Measurements from ENCODE around the gene ZNF394. TPM values are rescaled to one million over a fixed set of nuclear protein-coding genes. Genes with fewer than 3 reads are reported as not detected.

ZNF394 gene
- total and polyA plus RNA-seq, 9 donors = 19.2 to 43.8 (median 30.6) TPM

DNA sequence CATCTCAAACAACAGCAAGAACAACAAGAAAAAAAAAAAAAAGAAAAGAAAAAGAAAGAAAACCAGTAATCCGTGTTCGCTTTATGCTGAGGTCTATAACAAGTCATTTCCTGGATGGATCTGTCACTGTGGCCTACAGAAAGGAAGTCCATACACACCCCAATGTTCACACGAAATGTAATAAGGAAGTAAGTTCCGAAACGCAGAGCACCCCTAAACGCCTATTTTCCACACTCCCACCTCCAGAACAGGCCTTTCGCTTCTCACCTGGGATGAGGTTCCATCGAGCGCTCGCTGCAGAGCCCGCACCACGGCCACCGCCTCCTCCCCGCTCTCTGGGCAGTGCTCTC, 735 bp downstream of the ZNF394 start:
- H3K9me3 ChIP-seq = peaks cover 0 to 7% of the 10 kb centered on the region in 2 donors
- no peaks in the 10 kb centered on the region for H3K27me3 ChIP-seq
- peaks cover 9% of the 10 kb centered on the region for H3K4me1 ChIP-seq (ENCODE audit: insufficient read depth)
- TF ChIP-seq EP300 (IDR thresholded peaks at IDR 0.05) (no peak), POLR2A (IDR thresholded peaks at IDR 0.05) (no peak)
- TF ChIP-seq, protein P1, sequence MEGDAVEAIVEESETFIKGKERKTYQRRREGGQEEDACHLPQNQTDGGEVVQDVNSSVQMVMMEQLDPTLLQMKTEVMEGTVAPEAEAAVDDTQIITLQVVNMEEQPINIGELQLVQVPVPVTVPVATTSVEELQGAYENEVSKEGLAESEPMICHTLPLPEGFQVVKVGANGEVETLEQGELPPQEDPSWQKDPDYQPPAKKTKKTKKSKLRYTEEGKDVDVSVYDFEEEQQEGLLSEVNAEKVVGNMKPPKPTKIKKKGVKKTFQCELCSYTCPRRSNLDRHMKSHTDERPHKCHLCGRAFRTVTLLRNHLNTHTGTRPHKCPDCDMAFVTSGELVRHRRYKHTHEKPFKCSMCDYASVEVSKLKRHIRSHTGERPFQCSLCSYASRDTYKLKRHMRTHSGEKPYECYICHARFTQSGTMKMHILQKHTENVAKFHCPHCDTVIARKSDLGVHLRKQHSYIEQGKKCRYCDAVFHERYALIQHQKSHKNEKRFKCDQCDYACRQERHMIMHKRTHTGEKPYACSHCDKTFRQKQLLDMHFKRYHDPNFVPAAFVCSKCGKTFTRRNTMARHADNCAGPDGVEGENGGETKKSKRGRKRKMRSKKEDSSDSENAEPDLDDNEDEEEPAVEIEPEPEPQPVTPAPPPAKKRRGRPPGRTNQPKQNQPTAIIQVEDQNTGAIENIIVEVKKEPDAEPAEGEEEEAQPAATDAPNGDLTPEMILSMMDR (IDR thresholded peaks at IDR 0.05) = no peak
- H3K36me3 ChIP-seq = no peaks in the 10 kb centered on the region
- peak overlapping the region; percentile 46 to 92 for H3K27ac ChIP-seq
- no peak for DNase-seq
- WGBS, 3 donors = 0 to 4% (median 1%) methylated on average over 14 of the region's 14 CpGs
- peak overlapping the region; percentile 99 for H3K4me3 ChIP-seq
- intact Hi-C loops (cut with DNase I) = no loop called here

DNA sequence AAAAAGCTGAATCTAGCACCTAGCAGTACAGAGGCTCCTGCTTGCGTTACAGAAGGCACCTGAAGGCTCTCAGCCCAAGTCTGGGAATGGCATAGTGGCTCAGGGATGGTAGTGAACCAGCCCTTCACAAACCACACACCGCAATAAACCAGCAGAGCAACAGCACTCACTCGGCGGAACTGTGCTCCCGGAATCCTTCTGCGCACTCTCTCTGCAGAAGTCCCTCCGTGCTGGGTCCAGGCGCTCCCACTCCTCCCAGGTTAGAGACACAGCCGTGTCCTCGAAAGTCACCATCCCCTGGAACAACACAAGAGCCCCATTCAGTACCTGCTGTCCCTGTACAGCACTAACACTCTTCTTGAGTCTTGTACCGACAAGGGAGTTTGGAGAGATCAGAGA, 1.5 kb downstream of the ZNF394 start:
- DNase-seq = no peak
- 67 to 72% (median 68%) methylated on average over 11 of the region's 11 CpGs for WGBS, 3 donors
- Histone ChIP-seq H3K4me1 (ENCODE audit: insufficient read depth) (peaks cover 9% of the 10 kb centered on the region), H3K9me3 (peaks cover 0 to 15% of the 10 kb centered on the region in 2 donors), H3K4me3 (peak overlapping the region; percentile 99), H3K27me3 (no peaks in the 10 kb centered on the region), H3K27ac (no peak overlapping the region), H3K36me3 (peaks cover 3% of the 10 kb centered on the region)
- TF ChIP-seq POLR2A (IDR thresholded peaks at IDR 0.05) (no peak), EP300 (IDR thresholded peaks at IDR 0.05) (no peak)
- TF ChIP-seq, protein P1 (IDR thresholded peaks at IDR 0.05) = no peak
- intact Hi-C loops (cut with DNase I) = no loop called here

DNA sequence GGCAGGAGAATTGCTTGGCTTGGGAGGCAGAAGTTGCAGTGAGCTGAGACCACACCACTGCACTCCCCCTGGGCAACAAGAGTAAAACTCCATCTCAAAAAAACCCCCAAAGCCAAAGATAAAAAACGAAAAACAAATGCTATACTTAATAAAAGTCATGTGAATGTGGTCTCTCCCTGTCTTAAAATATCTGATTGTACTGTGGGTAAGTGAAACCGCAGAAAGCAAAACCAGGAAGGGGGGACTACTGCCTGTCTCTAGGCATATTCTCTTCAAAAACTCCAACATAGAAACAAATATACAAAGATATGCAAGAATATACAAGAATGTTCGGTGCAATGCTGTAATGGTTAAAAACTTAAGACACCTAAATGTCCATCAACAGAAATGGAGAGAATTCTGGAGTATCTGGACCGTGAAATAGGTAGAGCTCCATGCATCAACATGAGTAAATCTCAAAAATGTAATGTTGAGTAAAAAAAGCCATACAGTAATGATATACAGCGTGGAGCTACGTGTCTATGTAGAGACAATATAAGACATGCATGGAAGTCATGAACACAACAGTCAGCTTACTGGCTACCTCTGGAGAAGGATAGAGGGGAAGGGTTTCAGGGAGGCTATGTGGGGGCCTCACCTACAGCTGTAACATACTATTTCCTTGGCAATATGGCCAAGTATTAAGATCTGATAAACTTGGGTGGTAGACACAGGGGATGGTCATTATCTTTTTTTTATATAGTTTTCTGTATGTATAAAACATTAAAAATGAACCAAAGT, 2.1 kb downstream of the ZNF394 start:
- no peak for DNase-seq
- peaks cover 9% of the 10 kb centered on the region for H3K4me1 ChIP-seq (ENCODE audit: insufficient read depth)
- H3K9me3 ChIP-seq = peaks cover 0 to 18% of the 10 kb centered on the region in 2 donors
- no peaks in the 10 kb centered on the region for H3K27me3 ChIP-seq
- 81 to 84% (median 83%) methylated on average over 6 of the region's 6 CpGs for WGBS, 3 donors
- intact Hi-C loops (cut with DNase I) = no loop called here
- peak overlapping the region; percentile 99 for H3K4me3 ChIP-seq
- H3K36me3 ChIP-seq = peaks cover 3% of the 10 kb centered on the region
- TF ChIP-seq POLR2A (IDR thresholded peaks at IDR 0.05) = no peak
- TF ChIP-seq, protein P1 (IDR thresholded peaks at IDR 0.05) = no peak
- TF ChIP-seq EP300 (IDR thresholded peaks at IDR 0.05) = no peak
- no peak overlapping the region for H3K27ac ChIP-seq

DNA sequence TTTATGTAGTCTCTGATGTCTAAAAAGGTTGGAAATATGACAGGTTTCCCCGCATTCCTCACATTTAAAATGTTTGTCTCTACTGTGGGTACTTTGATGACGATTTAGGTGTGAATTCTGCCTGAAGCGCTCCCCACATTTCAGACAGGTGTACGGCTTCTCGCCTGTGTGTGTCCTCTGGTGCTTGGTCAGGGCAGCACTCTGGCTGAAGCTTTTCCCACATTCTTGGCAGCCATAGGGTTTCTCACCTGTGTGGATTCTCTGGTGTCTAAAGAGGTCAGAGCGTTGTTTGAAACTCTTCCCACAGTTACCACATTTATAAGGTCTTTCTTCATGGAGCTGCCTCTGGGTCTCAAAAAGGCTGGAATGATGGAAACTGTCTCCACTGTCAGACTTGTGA, 6.3 kb downstream of the ZNF394 start:
- Histone ChIP-seq H3K9me3 (peaks cover 0 to 18% of the 10 kb centered on the region in 2 donors), H3K27me3 (no peaks in the 10 kb centered on the region), H3K27ac (no peak overlapping the region), H3K4me3 (no peak overlapping the region), H3K4me1 (ENCODE audit: insufficient read depth) (peaks cover 9% of the 10 kb centered on the region), H3K36me3 (peaks cover 3% of the 10 kb centered on the region)
- intact Hi-C loops (cut with DNase I) = no loop called here
- DNase-seq = no peak
- 95 to 98% (median 98%) methylated on average over 6 of the region's 6 CpGs for WGBS, 3 donors
- no peak for TF ChIP-seq EP300 (IDR thresholded peaks at IDR 0.05)
- TF ChIP-seq POLR2A (IDR thresholded peaks at IDR 0.05) = no peak
- TF ChIP-seq, protein P1 (IDR thresholded peaks at IDR 0.05) = no peak

All from ovary (tissue), 9 donors.